H7 (cell line): ENCODE measurements around the gene HDAC7. TPM values are rescaled to one million over a fixed set of nuclear protein-coding genes. Genes with fewer than 3 reads are reported as not detected.
"Not testable (repeated sequence)": the region's sequence is repeated elsewhere in the genome, so short reads cannot be mapped to it uniquely, and the experiment has no call there.

Experiments used
- DNase-seq: peaks from one replicate; pipeline ENCODE4 v3.0.0; 2012
- H3K27me3 ChIP-seq: 2 replicates; pipeline ENCODE4 v1.6.0; 2011; ENCODE audit warnings: mild to moderate bottlenecking, low read length; ENCODE audit not compliant: control insufficient read depth, insufficient read depth
- H3K36me3 ChIP-seq: replicated peaks from 2 replicates; pipeline ENCODE4 v1.5.1; 2011; ENCODE audit warnings: low read length; ENCODE audit not compliant: control insufficient read depth, insufficient read depth
- H3K4me3 ChIP-seq: 2 replicates; pipeline ENCODE4 v1.5.1; 2011; ENCODE audit warnings: low read depth, mild to moderate bottlenecking, control low read depth, low read length, moderate library complexity; ENCODE audit not compliant: insufficient read depth
- total RNA-seq: library from RNA; depleted of rRNA; stranded (reverse); fragments of >200 nt; shearing (Covaris generic); gene quantifications from 2 replicates; pipeline ENCODE4 v1.2.3, GENCODE V29; 2014

The HDAC7 gene
- total RNA-seq, 1 experiment from 2014 or later = 45.2 TPM

GRCh38 chr12:47856094-47856493 lies 36.4 kb upstream of the HDAC7 start:
- DNase-seq = no peak
- Histone ChIP-seq H3K27me3 (no peaks in the 10 kb centered on the region), H3K4me3 (no peak overlapping the region), H3K36me3 (no peaks in the 10 kb centered on the region)

- no peak overlapping the region for H3K4me3 ChIP-seq
- no peaks in the 10 kb centered on the region; the same call in 1 of the 2 replicates for H3K27me3 ChIP-seq
- no peaks in the 10 kb centered on the region for H3K36me3 ChIP-seq
- DNase-seq = peak; percentile 59
Observed at GRCh38 chr12:47855502-47855901, 35.8 kb upstream of the HDAC7 start.

GRCh38 chr12:47854531-47854930 lies 34.8 kb upstream of the HDAC7 start:
- Histone ChIP-seq H3K36me3 (no peaks in the 10 kb centered on the region), H3K4me3 (no peak overlapping the region), H3K27me3 (no peaks in the 10 kb centered on the region; the same call in 1 of the 2 replicates)
- no peak for DNase-seq

- Histone ChIP-seq H3K4me3 (no peak overlapping the region), H3K36me3 (no peaks in the 10 kb centered on the region), H3K27me3 (no peaks in the 10 kb centered on the region; the same call in 1 of the 2 replicates)
- no peak for DNase-seq
Observed at GRCh38 chr12:47852096-47852571, 32.4 kb upstream of the HDAC7 start.

- no peak overlapping the region for H3K4me3 ChIP-seq
- no peaks in the 10 kb centered on the region; the same call in 1 of the 2 replicates for H3K27me3 ChIP-seq
- no peak for DNase-seq
- H3K36me3 ChIP-seq = no peaks in the 10 kb centered on the region
Observed at GRCh38 chr12:47851303-47851952, 31.7 kb upstream of the HDAC7 start.

GRCh38 chr12:47850153-47851084 lies 30.7 kb upstream of the HDAC7 start:
- peak; percentile 70 for DNase-seq
- Histone ChIP-seq H3K4me3 (no peak overlapping the region), H3K27me3 (peaks cover 1% of the 10 kb centered on the region; the same call in 1 of the 2 replicates), H3K36me3 (no peaks in the 10 kb centered on the region)

- no peak for DNase-seq
Observed at GRCh38 chr12:47849261-47849660, 29.6 kb upstream of the HDAC7 start.

GRCh38 chr12:47848853-47849252 lies 29.1 kb upstream of the HDAC7 start:
- H3K36me3 ChIP-seq = no peaks in the 10 kb centered on the region
- no peak for DNase-seq
- H3K27me3 ChIP-seq = peaks cover 1% of the 10 kb centered on the region; the same call in 1 of the 2 replicates
- H3K4me3 ChIP-seq = no peak overlapping the region

More at GRCh38 chr12:47849261-47849660, 29.6 kb upstream of the HDAC7 start:
- Histone ChIP-seq H3K27me3 (peaks cover 1% of the 10 kb centered on the region; the same call in 1 of the 2 replicates), H3K4me3 (no peak overlapping the region), H3K36me3 (no peaks in the 10 kb centered on the region)

GRCh38 chr12:47846294-47846996 lies 26.7 kb upstream of the HDAC7 start:
- H3K27me3 ChIP-seq = peaks cover 1% of the 10 kb centered on the region; the same call in 1 of the 2 replicates
- no peak overlapping the region for H3K4me3 ChIP-seq
- no peaks in the 10 kb centered on the region for H3K36me3 ChIP-seq
- no peak for DNase-seq

- no peak for DNase-seq
- Histone ChIP-seq H3K36me3 (no peaks in the 10 kb centered on the region), H3K27me3 (peaks cover 1% of the 10 kb centered on the region; the same call in 1 of the 2 replicates), H3K4me3 (no peak overlapping the region)
Observed at GRCh38 chr12:47845081-47845480, 25.4 kb upstream of the HDAC7 start.

GRCh38 chr12:47844264-47845019 lies 24.7 kb upstream of the HDAC7 start:
- Histone ChIP-seq H3K27me3 (peaks cover 1% of the 10 kb centered on the region; the same call in 1 of the 2 replicates), H3K4me3 (no peak overlapping the region)
- DNase-seq = no peak

GRCh38 chr12:47843226-47843980 lies 23.7 kb upstream of the HDAC7 start:
- Histone ChIP-seq H3K27me3 (peaks cover 1% of the 10 kb centered on the region; the same call in 1 of the 2 replicates), H3K4me3 (no peak overlapping the region), H3K36me3 (no peaks in the 10 kb centered on the region)
- no peak for DNase-seq

More at GRCh38 chr12:47844264-47845019, 24.7 kb upstream of the HDAC7 start:
- no peaks in the 10 kb centered on the region for H3K36me3 ChIP-seq

GRCh38 chr12:47842543-47842942 lies 22.8 kb upstream of the HDAC7 start:
- not testable (repeated sequence) for DNase-seq, H3K27me3 ChIP-seq, H3K4me3 ChIP-seq, H3K36me3 ChIP-seq
